Measurements from ENCODE around the gene ELFN1.

Gene ELFN1

DNA sequence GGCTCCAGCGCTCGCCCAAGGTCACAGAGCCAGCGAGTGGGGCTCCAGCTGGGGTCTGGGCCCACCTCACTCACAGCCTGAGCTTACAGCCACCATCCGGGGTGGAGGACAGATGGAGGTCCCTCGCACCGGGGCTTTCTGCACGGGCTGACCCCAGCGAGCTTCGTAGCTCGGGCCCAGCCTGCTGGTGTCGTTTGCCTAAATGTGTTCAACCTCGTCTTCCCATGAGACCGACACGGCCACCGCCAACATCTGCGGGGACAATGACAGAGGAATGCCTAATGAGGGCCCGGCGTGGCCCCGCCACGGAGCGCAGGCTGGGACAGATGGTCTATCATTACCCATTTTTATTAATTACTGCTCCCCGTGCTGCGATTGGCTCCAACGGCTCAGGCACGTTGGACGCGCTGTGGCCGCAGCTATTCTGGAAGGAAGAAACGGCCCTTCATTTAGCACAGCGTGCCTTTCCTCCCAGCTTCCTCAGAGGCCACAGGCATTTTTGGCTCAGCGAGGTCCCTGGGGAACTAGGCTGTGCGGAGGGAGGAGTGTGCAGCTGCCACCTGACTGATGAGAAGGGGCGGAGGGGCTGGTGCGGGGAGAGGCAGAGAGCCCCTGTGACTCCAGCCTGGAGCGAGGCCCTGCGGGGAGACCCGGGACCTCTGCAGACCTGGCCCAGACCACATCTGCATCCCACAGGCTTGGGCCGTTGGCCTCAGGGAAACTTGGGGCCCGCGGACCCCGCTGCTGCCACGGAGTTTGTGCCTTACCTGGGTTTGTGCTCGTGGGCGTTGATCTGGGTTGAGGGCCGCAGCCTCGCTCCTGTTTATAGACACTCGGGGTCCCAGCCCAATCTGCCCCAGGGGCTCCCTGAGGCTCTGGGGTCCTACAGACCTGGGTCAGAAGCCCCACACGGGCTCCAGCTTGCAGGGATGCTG is 22.9 kb upstream of the ELFN1 start:
- TF ChIP-seq, protein P1, sequence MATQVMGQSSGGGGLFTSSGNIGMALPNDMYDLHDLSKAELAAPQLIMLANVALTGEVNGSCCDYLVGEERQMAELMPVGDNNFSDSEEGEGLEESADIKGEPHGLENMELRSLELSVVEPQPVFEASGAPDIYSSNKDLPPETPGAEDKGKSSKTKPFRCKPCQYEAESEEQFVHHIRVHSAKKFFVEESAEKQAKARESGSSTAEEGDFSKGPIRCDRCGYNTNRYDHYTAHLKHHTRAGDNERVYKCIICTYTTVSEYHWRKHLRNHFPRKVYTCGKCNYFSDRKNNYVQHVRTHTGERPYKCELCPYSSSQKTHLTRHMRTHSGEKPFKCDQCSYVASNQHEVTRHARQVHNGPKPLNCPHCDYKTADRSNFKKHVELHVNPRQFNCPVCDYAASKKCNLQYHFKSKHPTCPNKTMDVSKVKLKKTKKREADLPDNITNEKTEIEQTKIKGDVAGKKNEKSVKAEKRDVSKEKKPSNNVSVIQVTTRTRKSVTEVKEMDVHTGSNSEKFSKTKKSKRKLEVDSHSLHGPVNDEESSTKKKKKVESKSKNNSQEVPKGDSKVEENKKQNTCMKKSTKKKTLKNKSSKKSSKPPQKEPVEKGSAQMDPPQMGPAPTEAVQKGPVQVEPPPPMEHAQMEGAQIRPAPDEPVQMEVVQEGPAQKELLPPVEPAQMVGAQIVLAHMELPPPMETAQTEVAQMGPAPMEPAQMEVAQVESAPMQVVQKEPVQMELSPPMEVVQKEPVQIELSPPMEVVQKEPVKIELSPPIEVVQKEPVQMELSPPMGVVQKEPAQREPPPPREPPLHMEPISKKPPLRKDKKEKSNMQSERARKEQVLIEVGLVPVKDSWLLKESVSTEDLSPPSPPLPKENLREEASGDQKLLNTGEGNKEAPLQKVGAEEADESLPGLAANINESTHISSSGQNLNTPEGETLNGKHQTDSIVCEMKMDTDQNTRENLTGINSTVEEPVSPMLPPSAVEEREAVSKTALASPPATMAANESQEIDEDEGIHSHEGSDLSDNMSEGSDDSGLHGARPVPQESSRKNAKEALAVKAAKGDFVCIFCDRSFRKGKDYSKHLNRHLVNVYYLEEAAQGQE (IDR thresholded peaks at IDR 0.05; ENCODE audit: insufficient read depth in 1 of 2, low read depth in 2 of 2, low read length in 2 of 2): no peak
- TF ChIP-seq POLR2AphosphoS5 (IDR thresholded peaks at IDR 0.05; ENCODE audit: low read depth, low read length) (no peak), SIN3A (IDR thresholded peaks at IDR 0.05; ENCODE audit: borderline replicate concordance, insufficient read depth, low read length) (no peak), TAF1 (IDR thresholded peaks at IDR 0.05; ENCODE audit: borderline replicate concordance, insufficient read depth, low read length) (no peak), FOXP2 (optimal IDR thresholded peaks at IDR 0.05; ENCODE audit: borderline replicate concordance, extremely low read depth, extremely low read length, insufficient read depth) (no peak)

DNA sequence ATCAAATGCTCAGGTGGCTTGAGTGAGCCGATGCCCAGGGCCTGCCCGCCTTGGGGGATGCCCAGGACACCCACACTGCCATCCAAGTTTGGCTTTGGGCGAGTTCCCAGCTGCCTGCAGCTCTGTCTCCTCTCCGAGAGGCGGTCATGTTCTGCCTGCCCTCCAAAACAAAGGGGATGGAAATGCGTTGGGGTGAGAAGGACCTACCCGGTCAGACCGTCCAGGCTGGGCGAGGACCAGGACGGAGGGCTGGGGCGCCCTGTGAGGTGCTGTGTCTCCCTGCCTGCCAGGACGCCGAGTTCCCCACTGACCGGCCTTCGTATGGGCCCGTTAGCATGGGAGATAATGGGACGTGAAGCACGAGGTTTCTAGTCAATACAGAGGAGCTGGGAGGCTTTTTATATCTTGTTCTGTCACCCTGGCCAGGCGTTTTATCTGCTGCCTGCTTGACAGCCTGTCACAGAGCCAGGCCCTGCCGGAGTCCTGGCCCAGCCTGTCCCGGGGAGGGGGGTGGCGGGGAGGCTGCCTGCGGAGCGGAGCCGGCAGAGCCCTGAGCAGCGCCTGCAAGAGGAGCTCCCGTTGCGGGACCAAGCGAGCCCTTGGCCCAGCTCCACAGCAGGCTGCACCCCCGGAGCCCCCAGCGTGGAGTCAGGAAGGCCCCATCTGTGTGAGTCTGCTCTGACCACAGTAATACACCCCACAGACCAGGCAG is 22.0 kb upstream of the ELFN1 start:
- no peak for TF ChIP-seq POLR2AphosphoS5 (IDR thresholded peaks at IDR 0.05; ENCODE audit: low read depth, low read length)
- TF ChIP-seq TAF1 (IDR thresholded peaks at IDR 0.05; ENCODE audit: borderline replicate concordance, insufficient read depth, low read length): no peak
- no peak for TF ChIP-seq FOXP2 (optimal IDR thresholded peaks at IDR 0.05; ENCODE audit: borderline replicate concordance, extremely low read depth, extremely low read length, insufficient read depth)
- no peak for TF ChIP-seq SIN3A (IDR thresholded peaks at IDR 0.05; ENCODE audit: borderline replicate concordance, insufficient read depth, low read length)
- TF ChIP-seq, protein P1 (IDR thresholded peaks at IDR 0.05; ENCODE audit: insufficient read depth in 1 of 2, low read depth in 2 of 2, low read length in 2 of 2): no peak

DNA sequence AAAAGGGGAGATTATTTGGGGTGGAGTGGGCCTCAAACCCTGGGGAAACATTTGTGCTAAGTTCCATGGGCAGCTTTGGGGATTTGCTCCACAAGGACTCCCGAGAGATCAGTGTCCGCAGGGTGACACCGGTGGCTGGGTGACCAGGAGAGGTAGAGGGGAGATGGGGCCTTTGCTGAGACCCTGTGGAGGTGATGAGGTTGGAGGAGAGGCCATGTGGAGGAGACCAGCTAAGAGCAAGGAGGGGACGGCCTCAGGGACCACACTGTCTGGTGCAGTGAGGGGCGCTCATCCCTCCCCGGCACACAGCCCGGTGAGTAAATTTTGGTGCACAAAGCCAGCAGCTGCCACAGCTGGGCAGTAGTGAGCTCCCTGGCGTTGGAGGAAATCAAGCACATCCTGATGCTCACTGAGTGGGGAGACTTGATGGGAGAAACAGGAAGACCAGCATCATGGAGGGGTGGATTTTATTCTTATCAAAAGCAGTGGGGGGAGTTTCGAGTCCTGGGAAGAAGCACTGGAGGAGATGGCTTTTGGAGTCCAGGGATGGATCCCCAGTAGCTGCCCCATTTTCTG is 20.2 kb upstream of the ELFN1 start:
- TF ChIP-seq FOXP2 (optimal IDR thresholded peaks at IDR 0.05; ENCODE audit: borderline replicate concordance, extremely low read depth, extremely low read length, insufficient read depth) (no peak), TAF1 (IDR thresholded peaks at IDR 0.05; ENCODE audit: borderline replicate concordance, insufficient read depth, low read length) (no peak), SIN3A (IDR thresholded peaks at IDR 0.05; ENCODE audit: borderline replicate concordance, insufficient read depth, low read length) (no peak), POLR2AphosphoS5 (IDR thresholded peaks at IDR 0.05; ENCODE audit: low read depth, low read length) (no peak)
- TF ChIP-seq, protein P1 (IDR thresholded peaks at IDR 0.05; ENCODE audit: insufficient read depth in 1 of 2, low read depth in 2 of 2, low read length in 2 of 2): no peak

DNA sequence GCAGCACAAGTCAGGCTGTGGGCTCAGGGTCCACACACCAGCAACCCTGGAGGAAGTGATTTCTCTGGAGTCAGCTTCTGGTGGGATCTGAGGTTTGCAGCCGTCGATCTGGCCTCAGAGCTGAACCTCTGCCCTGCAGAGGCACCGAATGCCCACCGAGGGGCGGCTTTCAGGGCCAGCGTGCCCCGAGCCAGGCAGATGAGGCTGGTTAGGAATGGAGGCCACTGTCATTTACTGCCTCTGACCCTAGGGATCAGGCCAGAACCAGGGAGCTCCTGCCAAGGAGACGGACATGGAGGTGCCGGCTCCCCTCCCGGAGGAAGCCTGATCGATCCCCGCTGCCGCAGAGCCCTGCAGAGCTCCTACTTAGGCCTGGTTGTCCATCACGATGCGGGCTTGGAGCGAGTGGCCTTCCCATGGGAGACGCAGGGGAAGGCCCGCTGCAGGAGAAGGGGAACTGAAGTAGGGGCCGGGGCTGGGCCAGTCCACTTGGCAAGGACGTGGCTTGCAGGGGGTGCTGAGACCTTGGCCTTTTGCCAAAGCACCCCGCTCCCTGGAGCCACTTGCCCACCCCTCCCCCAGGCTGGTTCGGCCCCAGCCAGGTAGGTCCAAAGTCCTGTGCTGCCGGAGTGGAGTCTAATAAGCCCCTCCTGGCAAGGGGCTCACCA is 19.6 kb upstream of the ELFN1 start:
- TF ChIP-seq, protein P1 (IDR thresholded peaks at IDR 0.05; ENCODE audit: insufficient read depth in 1 of 2, low read depth in 2 of 2, low read length in 2 of 2): no peak
- TF ChIP-seq POLR2AphosphoS5 (IDR thresholded peaks at IDR 0.05; ENCODE audit: low read depth, low read length) (no peak), TAF1 (IDR thresholded peaks at IDR 0.05; ENCODE audit: borderline replicate concordance, insufficient read depth, low read length) (no peak), FOXP2 (optimal IDR thresholded peaks at IDR 0.05; ENCODE audit: borderline replicate concordance, extremely low read depth, extremely low read length, insufficient read depth) (no peak), SIN3A (IDR thresholded peaks at IDR 0.05; ENCODE audit: borderline replicate concordance, insufficient read depth, low read length) (no peak)
